ENCODE data around the gene COCH.

- TF ChIP-seq, protein P1, sequence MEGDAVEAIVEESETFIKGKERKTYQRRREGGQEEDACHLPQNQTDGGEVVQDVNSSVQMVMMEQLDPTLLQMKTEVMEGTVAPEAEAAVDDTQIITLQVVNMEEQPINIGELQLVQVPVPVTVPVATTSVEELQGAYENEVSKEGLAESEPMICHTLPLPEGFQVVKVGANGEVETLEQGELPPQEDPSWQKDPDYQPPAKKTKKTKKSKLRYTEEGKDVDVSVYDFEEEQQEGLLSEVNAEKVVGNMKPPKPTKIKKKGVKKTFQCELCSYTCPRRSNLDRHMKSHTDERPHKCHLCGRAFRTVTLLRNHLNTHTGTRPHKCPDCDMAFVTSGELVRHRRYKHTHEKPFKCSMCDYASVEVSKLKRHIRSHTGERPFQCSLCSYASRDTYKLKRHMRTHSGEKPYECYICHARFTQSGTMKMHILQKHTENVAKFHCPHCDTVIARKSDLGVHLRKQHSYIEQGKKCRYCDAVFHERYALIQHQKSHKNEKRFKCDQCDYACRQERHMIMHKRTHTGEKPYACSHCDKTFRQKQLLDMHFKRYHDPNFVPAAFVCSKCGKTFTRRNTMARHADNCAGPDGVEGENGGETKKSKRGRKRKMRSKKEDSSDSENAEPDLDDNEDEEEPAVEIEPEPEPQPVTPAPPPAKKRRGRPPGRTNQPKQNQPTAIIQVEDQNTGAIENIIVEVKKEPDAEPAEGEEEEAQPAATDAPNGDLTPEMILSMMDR (IDR thresholded peaks at IDR 0.05; ENCODE audit: low read length), result no peak
- no peak for TF ChIP-seq EZH2 (optimal IDR thresholded peaks at IDR 0.05; ENCODE audit: low read depth, low read length)
These were observed 5.6 kb upstream of the COCH start for GRCh38 chr14:30868736-30869135.

Data from MM.1S (cell line).